HPDE6-E6E7 (cell line): ENCODE results near the gene PTAFR.

Experiments used
- DNase-seq: peaks from one replicate; pipeline ENCODE4 v3.0.0; 2011; ENCODE audit warnings: missing footprints; ENCODE audit errors: extremely low spot score

The PTAFR gene

DNA sequence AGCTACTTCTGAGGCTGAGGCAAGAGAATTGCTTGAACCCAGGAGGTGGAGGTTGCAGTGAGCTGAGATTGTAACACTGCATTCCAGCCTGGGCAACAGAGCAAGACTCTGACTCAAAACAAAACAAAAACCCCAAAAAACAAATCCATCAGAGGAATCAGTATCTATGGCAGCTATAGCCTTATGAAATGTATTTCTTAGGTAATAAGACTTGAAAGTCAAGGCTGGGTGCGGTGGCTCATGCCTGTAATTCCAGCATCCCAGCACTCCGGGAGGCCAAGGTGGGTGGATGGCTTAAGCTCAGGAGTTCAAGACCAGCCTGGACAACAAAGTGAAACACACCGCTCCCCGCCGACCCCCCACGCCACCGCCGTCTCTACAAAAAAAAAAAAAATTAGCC is 56.9 kb downstream of the PTAFR start:
- DNase-seq = no peak

DNA sequence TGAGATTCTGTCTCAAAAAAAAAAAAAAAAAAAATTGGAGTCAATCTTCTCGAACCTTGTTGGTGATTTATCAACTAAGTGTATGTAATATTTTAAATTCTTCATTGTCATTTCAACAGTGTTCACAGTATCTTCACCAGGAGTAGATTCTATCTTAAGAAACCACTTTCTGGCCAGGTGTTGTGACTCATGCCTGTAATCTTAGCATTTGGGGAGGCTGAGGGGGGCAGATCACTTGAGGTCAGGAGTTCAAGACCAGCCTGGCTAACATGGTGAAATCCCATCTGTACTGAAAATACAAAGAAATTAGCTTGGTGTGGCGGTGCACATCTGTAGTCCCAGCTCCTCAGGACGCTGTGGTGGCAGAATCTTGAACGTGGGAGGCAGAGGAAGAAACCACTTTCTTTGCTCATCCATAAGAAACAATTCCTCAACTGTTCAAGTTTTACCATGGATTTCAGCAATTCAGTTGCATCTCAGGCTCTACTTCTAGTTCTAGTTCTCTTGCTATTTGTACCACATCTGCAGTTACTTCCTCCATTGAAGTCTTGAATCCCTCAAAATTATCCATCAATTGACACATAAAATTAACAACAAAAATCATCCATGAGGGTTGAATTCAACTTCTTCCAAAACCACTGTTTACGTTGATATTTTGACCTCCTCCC is 57.7 kb downstream of the PTAFR start:
- DNase-seq = no peak

DNA sequence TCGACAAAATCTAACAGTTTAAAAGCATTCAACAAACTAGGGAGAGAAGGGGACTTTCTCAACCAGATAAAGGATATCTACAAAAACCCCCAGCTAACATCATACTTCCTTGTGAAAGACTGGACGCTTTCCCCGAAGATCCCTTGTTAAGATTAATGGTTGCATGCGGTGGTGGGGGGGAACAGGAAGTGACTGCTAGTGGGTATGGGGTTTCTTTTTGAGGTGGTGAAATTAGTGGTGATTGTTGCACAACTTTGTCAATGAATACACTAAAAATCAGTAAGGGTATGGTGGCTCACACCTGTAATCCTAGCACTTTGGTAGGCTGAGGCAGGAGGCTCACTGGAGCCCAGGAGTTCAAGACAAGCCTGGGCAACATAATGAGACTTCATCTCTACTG is 61.2 kb downstream of the PTAFR start:
- DNase-seq = no peak

DNA sequence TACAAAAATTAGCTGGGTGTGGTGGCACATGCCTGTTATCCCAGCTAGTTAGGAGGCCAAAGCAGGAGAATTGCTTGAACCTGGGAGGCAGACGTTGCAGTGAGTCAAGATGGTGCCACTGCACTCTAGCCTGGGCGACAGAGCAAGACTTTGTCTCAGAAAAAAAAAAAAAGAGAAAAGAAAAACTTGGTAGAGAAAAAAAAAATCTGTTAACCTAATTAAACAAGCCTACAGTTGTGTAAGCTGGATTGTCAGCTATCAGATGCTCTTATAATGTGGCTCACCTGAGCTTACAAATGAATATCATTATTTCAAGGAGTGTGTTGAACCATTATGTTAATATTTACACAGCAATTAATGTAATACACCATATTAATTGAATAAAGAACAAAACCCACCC is 61.6 kb downstream of the PTAFR start:
- no peak for DNase-seq

DNA sequence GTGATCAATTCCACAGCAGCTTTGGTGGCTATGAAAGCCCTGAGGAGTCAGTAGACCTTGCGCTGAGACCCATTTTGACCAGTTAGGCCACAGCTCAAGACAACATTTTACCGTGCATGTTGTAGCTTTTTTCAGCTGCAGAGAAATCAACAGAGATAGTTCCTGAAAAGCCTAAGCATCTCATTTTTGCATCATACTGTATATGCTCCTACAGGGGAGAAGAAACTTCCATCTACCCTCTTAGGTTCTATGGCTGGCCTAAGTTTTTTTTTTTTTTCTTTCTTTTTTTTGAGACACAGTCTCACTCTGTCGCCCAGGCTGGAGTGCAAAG is 63.3 kb downstream of the PTAFR start:
- DNase-seq = no peak

DNA sequence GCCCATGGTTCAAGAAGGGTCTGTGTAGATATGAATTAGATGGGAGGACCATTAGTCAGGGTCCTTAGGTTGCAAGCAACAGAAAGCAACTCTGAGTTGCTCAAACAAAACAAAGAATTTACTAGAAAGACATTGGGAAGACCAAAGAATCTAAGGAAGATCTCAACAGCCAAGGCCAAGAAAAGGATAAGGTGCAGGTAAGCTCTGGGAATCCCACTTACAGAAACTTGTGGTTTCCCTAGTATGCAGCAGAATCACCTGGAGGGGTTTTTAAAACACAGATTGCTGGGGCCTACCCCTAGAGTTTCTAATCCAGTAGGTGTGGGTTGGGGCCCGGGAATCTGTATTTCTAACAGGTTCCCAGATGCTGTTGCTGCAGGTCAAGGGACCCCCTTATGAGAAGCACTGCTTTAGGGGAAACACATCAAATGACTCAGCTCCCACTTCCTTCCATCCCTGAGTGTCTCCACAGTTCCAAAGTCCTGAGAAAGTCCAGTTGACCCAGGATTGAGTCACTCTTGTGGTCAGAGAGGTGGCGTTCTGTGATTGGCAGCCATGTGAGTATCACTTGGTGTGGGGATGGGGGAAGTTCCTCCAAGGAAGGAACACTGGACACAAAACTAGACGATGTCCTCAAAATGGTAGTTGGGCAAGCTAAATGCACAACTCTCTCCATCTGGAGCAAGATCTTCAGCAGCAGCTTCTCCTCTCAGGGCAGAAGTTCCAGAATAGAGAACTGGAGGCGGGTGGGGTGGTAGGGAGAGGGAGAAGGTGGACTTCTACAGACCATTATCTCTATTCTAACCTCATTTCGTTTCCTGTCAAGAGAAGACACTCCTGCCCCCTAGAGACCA is 63.9 kb downstream of the PTAFR start:
- no peak for DNase-seq

DNA sequence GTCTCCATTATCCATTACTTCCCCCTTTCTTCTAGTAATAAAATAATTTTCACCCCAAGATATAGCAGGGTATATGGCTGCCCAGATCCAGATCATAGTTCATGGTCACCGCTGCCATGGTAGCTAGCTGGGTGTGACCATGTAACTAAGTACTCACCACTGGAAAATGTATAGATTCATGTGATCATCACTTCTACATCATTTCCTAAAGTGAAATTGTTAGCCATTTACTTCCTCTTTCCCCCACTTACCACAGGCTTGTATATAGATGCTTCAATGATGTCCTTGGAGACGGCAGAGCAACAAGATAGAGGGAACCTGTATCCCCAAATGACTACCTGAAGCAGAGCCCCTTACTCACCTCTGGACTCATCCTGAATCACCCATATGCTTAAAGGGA is 65.3 kb downstream of the PTAFR start:
- DNase-seq = no peak

DNA sequence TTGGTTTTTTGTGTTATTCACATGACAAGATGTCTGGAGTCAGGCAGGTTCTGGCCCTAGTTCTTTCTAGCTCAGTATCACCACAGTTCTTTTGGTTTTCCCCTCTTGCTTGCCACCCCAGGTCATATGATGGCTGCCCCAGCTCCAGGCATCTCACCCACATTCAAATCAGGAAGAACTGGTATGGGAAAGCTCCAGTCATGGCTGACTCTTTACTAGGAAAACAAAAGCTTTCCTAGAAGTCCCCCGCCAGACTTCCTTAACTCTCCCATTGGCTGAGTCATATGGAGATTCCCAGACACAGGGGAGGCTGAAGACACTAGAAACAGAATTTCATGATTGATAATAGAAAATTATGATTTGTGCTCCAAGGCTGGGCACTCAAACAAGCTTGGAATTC is 65.9 kb downstream of the PTAFR start:
- DNase-seq = no peak

DNA sequence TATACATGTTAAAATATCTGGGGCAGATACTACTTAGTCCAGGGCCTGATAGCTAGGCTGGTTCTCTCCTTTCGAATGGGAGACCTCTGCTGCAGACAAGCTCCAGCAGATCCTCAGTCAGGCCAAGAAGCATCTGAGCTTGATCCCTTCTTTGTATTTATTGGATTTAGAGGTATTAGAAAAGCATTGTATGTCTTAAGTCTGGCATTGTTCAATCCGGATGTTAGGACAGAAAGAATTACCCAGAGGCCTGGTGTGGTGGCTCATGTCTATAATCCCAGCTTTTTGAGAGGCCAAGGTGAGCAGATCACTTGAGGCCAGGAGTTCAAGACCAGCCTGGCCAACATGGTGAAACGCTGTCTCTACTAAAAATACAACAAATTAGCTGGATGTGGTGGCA is 66.9 kb downstream of the PTAFR start:
- DNase-seq = no peak

DNA sequence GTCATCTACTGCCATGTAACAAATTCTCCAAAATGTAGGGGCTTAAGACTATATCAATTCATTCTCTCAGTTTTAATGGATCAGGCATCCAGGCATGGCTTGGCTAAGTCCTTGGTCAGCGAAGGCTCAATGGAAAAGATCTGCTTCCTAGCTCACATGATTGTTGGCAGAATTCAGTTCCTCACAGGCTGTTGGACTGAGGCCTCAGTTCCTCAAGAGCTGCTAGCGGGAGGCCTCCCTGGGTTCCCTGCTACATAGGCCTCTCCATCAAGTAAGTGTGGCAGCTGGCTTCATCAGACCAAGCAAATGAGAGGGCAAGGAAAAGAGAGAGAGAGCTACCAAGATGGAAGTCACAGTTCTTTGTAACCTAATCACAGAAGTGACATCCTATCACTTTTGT is 68.5 kb downstream of the PTAFR start:
- no peak for DNase-seq

DNA sequence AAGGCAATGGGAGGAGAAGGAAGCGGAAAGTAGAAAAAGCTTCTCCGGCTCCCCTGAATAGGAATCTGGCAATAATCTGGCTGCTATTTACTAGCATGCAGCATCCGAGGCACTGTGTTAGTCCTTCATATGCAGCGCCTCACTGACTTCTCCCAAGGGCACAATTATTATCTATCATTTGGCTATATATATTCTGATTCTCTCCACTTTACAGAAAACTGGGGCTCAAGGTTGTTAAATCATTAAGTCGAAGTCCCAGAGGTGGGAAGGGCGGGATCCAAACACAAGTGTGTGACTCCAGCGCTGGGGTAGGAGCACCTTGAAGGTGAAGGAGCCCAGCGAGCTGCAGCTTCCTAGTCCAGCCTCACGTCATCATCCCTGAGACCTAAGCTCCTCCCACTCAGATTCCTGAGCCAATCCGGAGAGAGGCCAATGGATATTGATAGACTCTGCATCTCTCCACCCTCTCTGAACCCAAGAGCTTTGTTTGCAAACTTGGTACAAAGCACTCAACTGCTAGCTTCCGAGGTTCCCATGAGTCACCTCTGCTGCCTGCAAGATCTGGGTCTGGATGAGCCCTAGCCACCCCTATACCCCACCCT is 71.5 kb downstream of the PTAFR start:
- peak; percentile 28 for DNase-seq

DNA sequence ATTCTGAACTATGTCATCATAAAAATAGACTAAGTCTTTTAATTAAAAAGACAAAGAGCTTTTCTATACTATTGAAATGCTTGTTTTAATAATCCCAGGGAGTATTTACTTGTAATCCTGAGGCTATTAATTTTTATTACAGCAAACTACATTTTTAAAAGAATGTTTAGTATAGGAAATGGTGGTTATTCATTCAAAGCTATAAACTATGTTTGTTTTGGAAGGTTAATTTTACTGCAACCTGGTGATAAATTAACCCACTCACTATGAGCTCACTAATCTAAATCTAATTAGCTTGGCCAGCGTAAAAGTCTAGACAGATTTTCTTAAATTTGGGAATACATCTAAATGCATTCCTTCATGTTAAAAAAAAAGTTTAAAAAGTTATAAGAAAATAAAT is 74.3 kb downstream of the PTAFR start:
- DNase-seq = no peak

DNA sequence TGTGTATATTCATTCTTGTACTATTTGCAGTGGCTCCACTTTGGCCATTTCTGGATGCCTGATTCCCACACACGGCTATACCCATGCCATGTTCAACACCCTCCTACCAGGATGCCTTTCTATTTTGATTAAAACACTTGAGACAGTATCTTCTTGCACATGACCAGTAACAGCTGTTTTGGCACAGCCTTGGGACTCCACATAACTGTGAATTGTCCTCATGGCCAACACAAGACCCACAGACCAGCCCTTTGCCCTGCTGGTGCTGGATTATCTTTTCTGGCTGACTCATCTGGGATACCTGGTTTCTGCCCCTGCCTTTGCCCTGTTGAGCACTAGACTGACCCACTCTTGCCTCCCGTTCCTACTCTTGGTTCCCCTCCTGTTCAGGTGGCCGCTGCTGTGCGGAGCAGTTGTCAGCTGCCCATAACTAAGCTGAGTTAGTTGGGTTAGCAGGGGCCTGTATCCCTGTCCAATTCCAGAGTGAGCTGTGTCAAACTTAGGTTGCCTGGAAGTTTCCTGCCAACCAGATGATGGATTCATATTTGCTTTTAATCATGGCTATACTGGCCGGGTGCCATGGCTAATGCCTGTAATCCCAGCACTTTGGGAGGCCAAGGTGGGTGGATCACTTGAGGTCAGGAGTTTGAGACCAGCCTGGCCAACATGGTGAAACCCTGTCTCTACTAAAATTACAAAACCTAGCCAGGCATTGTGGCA is 77.3 kb downstream of the PTAFR start:
- DNase-seq = no peak
